CD4-positive, alpha-beta T cell treated with Interleukin-21 for 1 hour (primary cell): ENCODE measurements around the gene HMHB1.
"Not testable (repeated sequence)": the region's sequence is repeated elsewhere in the genome, so short reads cannot be mapped to it uniquely, and the experiment has no call there.

Experiments used
- DNase-seq: peaks from one replicate; pipeline ENCODE4 v3.0.0-alpha.2; 2020

Gene HMHB1

DNA sequence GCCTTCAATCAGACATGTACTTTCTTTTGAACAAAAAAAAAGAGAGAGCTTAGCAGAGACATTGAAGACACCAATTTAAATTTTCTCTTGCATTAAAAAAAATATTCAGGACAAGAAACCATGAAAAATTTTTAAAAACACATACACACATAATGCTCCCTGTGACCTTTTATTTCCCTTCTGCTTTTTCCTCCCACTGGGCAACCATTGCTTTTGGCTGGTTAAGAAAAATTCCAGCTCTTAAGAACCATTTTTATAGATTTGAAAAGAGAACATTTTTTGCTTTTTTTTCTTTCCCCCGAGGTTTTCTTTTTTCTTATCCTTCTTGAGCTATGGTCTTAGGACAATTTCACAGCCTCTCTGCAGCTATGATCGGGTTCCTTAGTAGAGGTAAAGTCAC lies 6.1 kb upstream of the HMHB1 start:
- no peak for DNase-seq

DNA sequence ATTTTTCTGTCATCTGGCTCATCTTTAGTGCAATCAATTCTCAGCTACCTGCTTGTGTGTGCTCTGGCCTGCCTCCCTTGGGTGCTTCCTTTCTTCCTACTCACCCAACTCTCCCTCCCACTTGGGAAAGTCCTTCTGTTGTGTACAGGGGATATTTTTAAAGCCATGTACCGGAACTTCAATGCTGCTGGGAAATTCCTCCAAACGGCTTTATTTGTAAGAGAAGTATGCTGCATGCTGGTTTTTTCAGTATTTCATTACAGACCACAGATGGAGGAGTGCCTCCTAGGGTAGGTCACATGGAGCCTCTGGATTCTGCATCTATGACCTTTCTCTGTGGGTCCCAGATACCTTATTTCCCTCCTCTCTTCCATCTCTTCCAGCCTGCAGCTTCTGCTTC lies 5.4 kb upstream of the HMHB1 start:
- no peak for DNase-seq

DNA sequence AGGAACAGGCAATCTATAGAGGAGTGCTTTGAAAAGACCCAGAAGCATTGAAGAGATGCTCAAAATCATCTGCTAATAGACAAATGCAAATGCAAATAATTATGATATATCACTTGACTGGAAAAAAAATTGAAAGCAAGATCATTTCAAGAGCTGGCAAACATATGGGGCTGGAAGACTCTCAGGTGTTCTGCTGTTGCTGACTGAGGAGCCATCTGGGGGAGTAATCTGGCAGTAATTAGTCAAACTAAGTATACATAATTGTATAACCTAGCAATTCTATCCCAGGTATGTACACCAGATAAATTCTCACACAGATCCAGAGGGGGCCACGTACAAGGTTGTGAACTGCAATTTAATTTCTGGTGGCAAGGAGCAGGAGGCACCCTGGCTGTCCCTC lies 4.6 kb upstream of the HMHB1 start:
- no peak for DNase-seq

DNA sequence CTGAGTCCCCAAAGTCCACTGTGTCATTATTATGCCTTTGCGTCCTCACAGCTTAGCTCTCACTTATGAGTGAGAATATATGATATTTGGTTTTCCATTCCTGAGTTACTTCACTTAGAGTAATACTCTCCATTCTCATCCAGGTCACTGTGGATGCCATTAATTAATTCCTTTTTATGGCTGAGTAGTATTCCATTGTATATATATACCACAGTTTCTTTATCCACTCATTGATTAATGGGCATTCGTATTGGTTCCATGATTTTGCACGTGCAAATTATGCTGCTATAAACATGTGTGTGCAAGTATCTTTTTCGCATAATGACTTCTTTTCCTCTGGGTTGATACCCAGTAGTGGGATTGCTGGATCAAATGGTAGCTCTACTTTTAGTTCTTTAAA lies 4.4 kb downstream of the HMHB1 start:
- not testable (repeated sequence) for DNase-seq

DNA sequence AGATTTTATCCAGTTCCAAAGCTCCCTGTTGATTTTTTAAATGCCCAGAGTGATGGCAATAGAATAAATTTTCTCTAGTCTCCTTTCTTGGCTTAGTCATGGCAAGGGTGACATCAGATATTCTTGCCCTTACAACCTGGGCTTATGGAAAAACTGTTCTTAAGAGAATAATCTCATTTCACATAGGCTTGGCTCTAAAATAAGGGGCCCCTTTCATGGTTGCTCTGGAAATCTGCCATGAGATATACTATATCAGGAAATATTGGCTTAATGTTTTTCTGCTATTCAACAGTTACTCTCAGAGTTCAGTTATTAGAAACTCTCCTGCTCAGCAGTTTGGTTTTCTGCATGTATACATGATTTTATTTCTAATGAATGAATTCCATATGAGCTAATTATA lies 7.8 kb downstream of the HMHB1 start:
- no peak for DNase-seq

DNA sequence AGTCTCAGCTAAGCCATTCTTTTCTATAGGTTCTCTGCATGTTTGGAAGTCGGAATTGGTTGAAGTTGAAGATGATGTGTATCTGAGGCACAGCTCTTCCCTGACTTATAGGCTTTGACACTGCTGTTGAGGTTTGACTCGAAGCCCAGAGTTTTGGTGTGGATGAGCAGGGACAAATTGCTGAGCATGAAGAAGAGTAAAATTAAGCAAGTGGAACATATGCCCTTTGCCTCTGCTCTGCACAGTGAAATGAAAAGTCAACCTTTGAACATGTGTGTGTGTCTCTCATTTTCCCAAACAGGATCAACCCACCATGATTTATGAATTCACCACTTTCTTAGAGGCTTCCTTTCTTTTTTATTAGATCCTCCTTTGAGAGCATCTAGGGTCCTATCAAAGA lies 8.5 kb downstream of the HMHB1 start:
- DNase-seq, result no peak

GRCh38 chr5:143824851-143825720 lies 13.1 kb downstream of the HMHB1 start:
- peak; percentile 82 for DNase-seq

DNA sequence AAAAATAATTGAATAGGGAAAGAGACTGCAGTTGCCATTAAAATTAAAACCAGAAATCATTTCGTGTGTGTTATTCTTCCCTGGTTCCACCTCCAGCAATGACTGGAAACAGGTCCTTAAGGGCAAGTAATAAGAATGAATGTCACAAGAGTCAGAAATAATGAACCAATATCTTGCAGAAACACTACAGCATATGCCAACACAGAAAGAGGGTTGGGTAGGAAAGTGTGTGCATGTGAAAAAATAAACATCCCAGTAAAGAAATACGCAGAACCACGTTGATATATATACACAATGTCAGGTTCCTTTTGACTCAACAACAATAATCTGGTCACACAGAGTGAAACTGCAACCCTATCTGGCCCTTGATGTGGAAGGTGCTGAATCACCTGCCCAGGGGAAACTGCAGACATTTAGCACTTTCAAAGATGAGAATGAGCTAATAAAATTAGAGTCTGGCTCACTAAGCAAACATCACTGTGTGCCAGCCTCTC lies 15.0 kb downstream of the HMHB1 start:
- no peak for DNase-seq

- peak; percentile 17 for DNase-seq
Observed at GRCh38 chr5:143828710-143829109, 16.7 kb downstream of the HMHB1 start.

GRCh38 chr5:143833177-143833576 lies 21.2 kb downstream of the HMHB1 start:
- DNase-seq, result no peak

DNA sequence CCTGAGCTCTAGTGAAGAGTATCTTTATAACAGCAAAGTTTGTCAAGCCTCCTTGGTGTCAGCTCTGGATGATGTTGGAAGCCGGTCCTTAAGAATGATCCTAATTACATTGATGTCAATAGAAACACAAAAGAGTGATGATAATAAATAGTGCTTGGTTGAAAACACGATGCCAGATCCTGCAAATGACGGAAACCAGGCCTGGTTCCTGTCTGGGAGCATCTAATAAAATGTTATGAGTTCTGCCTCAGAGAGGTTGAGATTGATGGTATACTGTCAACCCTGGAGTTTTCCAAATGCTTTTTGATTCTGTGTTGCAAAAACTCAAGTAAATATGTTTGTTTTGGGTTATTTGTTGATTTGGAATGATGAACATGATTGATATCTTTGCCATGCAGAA lies 23.3 kb downstream of the HMHB1 start:
- no peak for DNase-seq

DNA sequence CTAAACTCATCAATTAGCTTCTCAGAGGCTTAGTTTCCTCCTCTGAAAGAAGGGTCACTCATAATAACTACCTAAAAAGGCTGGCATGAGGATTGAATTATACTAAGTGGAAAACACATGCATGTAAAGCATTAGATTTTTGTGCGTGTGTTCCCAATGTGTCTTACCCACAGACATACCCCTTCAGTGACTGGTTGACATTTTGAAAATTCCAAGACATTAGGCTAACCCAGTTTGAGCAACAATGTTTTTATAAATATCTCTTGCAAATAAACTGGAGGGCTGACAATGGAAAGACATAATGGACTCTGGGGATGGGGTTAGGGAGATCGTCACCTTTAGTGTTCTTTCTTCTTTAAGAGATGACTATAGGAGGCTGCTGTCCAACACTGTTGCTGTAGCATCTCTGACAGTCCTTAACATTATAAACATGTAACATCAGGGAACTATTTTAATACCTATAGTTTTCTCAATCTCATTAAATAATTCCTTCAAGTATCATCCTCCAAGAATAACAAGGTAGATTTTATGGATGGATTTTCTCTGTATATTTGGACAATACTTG lies 24.3 kb downstream of the HMHB1 start:
- DNase-seq, result no peak

GRCh38 chr5:143837306-143837848 lies 25.4 kb downstream of the HMHB1 start:
- no peak for DNase-seq

DNA sequence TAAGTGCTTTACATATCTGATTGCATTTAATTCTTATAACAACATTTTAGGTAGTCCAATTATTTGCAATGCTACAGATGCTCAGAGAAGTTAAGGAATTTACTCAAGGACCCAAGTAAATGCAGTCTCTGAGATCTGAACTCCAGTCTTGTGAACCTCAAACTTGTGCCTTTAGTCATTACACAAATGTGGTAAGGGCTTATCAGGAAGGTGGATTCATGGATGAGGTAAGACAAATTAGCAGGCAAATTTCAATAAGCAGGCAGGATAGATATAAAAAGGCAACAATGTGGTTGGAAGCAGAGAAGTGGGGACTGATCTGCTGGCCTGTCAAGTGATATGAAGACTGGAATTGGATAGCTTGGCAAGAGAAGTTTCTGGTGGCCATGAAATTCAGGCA lies 29.5 kb downstream of the HMHB1 start:
- no peak for DNase-seq

GRCh38 chr5:143842920-143843319 lies 31.0 kb downstream of the HMHB1 start:
- DNase-seq, result no peak

GRCh38 chr5:143843461-143843860 lies 31.5 kb downstream of the HMHB1 start:
- DNase-seq, result no peak

GRCh38 chr5:143850050-143850683 lies 38.2 kb downstream of the HMHB1 start:
- no peak for DNase-seq

GRCh38 chr5:143851383-143851782 lies 39.4 kb downstream of the HMHB1 start:
- no peak for DNase-seq

DNA sequence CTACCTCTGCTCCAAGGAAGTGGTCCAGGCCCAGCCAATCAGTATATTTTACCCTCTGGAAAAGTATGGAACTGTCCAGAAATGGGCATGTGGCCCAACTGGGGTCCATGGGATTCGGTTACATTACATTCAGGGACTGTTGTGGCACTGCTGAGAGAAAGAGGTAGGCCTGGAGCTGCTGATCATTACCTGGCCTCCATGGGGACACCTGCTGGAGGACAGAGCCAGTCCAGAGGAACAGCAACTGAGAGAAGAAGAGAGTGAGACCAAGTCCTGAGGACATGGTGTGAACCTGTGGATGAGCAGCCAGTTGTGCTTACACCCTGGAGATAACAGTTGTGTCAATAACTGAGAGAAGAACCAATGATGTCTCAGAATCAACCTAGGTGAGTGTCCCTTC lies 48.2 kb downstream of the HMHB1 start:
- DNase-seq, result no peak

DNA sequence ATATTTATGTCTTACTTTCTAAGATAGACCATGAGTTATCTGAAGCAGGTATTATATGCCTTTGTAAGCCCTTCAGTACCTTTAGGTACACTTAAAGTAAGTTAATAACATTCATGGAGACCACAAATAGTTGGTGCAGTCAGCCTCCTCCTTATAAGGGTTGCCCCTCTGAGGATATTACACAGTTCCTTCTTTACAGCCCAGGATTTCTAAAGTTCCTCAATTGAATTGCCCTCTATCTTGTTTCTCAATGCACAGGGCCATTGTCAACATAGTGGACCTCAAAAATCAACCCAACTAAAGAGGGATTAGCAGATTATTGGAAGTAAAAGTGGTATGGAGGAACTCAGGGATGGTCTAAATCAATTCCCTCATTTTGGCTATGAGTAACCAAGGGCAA lies 50.3 kb downstream of the HMHB1 start:
- DNase-seq, result no peak

- no peak for DNase-seq
Observed at GRCh38 chr5:143865426-143866025, 53.6 kb downstream of the HMHB1 start.
